Smooth muscle cell of the brain vasculature (primary cell): ENCODE results near the gene A1BG.
"Not testable (repeated sequence)": the region's sequence is repeated elsewhere in the genome, so short reads cannot be mapped to it uniquely, and the experiment has no call there.

Source experiments
- DNase-seq: peaks from one replicate; pipeline ENCODE4 v3.0.0-alpha.2; 2012; ENCODE audit warnings: low read depth, low spot score

A1BG gene

GRCh38 chr19:58357481-58358145, 4.3 kb upstream of the A1BG start:
- no peak for DNase-seq

DNA sequence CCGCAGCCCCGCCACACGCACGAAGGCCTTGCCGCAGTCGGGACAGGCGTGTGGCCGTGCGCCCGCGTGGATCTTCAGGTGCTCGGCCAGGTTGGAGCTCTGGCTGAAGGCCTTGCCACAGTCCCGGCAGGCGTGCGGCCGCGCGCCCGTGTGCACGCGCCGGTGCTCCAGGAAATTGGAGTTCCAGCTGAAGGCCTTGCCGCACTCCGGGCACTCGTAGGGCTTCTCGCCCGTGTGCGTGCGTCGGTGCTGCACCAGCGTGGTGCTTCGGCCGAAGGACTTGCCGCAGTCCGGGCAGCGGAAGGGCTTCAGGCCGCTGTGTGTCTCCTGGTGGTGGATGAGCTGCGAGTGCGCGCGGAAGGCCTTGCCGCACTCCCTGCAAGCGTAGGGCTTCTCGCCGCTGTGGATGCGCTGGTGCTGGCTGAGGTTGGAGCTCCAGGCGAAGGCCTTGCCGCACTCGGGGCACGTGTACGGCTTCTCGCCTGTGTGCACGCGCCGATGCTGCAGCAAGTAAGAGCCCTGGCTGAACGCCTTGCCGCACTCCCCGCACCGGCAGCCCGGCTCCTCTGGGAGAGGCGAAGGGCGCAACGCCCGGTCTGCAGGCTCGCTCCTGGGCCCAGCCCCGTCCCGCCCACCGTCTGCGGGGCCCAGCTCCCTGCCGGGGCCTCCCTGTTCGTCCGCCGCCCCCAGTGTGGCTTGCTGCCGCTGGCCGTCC, 3.6 kb upstream of the A1BG start:
- DNase-seq, result no peak

GRCh38 chr19:58355908-58356765, 2.8 kb upstream of the A1BG start:
- DNase-seq, result no peak

DNA sequence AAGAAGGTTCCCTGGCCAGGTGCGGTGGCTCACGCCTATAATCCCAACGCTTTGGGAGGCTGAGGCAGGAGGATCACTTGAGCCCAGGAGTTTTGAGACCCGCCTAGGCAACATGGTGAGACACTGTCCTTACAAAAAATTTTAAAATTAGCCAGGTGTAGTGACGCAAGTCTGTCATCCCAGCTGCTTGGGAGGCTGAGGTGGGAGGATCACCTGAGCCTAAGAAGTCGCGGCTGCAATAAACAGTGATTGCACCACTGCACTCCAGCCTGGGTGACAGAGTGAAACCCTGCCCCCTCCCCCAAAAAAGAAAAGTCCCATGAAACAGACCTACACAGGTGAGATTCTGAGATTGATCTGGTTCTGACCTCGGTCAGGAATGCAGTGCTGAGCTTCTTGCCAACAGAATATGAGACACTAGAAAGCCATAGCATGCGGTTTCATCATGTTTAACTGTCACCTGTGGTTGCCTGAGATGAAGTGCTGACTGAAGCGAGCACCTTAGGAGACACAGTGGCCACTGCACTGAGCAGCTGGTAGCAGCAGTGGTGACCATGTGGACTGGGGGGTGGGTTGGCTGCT, 2.0 kb upstream of the A1BG start:
- no peak for DNase-seq

GRCh38 chr19:58354478-58355030, 1.3 kb upstream of the A1BG start:
- DNase-seq, result no peak

- no peak for DNase-seq
Observed at GRCh38 chr19:58353717-58354477, 605 bp upstream of the A1BG start.

DNA sequence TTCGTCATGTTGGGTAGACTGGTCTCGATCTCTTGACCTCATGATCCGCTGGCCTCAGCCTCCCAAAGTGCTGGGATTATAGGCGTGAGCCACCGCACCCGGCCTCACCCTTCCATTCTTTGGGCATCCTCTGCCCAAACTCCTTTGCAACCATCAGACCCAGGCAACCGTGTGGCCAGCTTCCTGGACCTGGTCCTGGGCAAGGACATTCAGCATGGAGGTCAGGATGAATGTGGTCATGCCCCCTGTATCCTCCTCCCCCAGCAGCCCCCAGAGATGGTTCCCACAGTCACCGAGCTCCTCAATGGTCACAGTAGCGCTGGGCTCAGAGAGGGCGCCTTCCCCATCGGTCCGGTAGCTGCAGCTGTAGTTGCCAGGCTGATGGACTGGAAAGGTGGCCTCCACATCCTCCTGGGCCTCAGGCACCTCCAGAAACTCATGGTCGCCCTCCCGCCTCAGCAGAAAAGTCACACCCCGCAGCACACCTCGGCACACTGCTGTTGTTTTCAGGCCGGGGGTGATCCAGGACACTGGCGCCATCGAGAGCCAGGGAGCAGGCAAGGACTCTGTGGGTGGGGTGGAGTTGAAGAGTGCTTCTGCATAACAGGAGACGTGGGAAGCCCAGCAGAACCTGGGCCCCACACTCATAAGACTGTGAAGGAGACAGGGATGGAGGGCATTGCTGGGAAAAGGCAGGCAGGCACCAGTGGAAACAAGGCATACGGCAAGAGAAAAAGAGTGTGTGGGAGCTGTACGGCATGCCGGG, 1.1 kb downstream of the A1BG start:
- no peak for DNase-seq

DNA sequence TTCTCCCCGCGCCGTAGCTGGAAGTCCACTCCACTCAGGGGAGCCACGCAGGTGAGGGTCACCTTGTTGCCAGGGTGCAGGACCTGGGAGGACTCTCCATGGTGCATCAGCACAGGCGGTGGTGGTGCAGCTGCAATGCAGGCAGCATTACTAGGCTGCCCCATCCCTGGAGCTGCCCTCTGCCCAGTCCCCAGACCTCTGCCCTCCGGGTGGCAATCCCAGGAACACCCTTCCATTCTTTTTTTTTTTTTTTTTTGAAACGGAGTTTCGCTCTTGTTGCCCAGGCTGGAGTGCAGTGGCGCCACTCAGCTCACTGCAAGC, 1.8 kb downstream of the A1BG start:
- DNase-seq, result no peak

- no peak for DNase-seq
Observed at GRCh38 chr19:58350871-58351557, 2.3 kb downstream of the A1BG start.

DNA sequence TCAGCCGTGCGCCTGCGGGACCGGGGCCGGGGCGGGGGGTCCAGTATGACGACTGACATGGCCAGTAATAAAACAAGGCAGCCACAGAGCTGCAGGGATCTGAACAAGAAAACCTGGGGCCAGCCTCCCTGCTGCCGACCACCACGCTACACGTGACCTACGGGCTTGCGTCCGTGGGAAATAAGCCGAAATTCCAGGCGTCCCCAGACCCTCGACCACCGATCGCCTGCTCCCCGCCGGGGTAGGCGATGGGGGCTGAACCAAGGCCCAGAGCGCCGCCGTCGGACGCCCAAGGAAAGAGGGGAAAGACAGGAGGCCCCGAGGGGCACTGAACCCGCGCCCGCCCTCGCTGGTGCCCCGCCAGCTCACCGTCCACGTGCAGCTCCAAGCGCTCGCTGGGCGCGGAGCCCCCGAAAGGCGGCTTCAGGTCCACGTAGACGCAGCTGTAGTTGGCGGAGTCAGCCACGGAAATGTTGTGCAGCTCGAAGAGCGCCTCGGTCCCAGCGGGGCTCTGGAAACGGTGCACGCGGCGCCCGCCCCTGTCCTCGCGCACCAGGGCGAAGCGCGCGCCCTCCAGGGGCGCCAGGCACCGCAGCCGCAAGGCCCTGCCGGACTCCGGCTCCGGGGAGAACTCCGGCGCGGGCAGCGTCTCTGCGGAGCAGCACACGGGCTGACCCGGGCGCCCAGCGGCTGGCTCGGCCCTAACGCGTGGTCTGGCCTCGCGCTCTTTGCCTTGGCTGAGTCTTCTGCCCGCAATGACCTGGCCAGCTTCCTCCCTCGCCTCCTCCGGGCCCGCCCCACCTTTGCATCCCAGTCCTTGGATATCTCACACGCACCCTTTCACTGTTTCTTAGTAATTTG, 3.1 kb downstream of the A1BG start:
- no peak for DNase-seq

DNA sequence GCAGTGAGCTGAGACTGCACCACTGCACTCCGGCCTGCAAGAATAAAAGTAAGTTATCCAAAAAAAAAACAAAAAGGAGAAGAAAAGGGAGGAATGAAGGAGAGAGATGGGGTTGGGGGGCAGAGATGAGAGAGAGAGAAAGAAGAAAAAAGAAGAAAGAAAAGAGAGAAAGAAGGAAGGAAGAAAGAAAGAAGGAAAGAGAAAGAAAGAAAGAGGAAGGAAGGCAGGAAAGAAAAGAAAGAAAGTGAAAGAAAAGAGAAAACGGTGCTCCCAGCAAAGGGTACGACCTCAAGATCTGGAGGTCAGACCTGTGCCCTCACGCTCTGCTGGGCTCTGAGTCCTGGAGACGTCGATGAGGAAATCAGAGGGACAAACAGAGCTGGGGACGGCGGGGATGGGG, 3.7 kb downstream of the A1BG start:
- DNase-seq, result no peak

- DNase-seq, result not testable (repeated sequence)
Observed at GRCh38 chr19:58348080-58348479, 5.2 kb downstream of the A1BG start.

DNA sequence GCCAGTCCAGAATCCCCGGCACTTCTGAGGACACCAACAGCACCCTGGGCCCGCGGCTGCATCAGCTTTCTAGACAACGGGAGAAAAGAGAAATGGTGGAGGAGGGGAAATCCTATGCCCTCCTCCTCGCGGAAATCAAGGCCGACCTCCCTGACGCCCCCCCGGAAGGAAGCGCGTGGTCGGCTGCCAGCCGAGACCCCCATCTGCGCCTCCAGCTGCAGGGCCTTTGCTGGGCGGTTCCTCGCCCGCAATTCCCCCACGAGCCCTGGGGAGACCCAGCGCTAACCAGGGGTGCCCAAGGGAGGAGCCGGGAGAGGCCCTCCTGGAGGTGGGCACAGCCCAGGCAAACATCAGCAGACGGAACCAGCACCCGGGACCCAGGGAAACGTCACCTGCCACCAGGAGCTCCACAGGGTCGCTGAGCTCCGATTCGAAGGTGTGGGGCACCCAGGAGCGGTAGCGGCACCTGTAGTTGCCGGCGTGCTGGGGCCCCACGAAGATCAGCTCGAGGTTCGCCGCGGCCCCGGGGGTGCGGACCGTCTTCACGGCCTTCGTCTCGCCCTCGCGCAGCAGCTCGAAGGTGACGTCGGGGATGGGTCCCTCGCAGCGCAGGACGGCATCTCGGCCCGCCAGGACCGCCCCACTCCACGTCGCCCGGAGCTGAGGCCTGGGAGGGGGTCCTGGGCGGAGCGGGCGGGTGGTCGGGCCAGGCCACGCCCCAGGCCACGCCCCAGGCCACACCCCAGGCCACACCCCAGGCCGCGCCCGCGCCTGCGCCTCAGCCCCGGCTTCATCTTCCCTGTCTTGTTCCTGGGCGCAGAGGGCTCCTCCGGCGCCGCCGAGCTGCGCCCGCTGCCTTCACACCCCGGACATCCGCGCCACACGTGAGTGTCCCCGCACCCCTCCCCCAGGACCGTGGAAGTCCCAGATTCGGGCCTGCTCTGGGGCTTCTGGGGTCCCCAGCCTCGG, 6.0 kb downstream of the A1BG start:
- peak; percentile 32 for DNase-seq

DNA sequence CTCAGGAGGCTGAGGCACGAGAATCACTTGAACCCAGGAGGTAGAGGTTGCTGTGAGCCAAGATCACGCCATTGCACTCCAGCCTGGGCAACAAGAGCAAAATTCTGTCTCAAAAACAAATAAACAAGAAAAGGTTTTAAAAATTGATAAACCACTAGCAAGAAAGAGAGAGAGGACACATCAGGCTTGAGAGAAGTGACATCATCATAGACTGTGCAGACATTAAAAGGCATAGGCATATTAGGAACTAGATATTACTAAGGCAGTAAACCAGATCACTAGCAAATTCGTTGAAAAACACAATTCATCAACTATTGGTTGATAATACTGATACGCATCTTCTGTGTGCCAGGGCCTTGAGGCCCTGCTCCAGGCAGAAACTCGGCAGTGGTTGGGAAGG, 7.7 kb downstream of the A1BG start:
- no peak for DNase-seq

DNA sequence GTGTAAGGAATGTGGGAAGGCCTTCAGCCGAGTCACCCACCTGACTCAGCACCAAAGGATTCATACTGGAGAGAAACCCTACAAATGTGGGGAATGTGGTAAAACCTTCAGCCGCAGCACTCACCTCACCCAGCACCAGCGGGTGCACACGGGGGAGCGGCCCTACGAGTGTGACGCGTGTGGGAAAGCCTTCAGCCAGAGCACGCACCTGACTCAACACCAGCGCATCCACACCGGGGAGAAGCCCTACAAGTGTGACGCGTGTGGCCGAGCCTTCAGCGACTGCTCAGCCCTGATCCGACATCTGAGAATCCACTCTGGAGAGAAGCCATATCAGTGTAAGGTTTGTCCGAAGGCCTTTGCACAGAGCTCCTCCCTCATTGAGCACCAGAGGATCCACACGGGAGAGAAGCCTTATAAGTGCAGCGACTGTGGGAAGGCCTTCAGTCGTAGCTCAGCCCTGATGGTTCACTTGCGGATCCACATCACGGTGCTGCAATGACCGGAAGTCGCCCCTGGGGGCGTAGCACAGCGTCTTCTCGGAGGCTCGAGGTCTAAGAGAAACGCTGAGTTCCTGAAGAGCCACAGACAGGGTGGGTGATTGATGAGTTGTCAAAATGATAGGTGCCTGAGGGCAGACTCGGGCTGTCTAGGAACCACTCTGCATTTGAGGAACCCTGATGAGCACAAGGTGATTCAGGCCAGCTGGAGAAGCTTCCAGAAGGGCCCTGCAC, 14.3 kb downstream of the A1BG start:
- no peak for DNase-seq

DNA sequence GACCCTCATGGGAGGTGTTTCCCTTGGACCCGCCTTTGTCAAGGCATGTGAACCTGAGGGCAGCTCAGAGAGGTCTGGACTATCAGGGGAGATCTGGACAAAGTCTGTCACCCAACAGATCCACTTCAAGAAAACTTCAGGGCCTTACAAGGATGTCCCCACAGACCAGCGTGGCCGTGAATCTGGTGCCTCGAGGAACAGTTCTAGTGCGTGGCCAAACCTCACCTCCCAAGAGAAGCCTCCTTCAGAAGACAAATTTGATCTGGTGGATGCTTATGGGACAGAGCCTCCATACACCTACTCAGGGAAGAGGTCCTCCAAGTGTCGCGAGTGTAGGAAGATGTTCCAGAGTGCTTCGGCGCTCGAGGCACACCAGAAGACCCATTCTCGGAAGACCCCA, 15.0 kb downstream of the A1BG start:
- no peak for DNase-seq

DNA sequence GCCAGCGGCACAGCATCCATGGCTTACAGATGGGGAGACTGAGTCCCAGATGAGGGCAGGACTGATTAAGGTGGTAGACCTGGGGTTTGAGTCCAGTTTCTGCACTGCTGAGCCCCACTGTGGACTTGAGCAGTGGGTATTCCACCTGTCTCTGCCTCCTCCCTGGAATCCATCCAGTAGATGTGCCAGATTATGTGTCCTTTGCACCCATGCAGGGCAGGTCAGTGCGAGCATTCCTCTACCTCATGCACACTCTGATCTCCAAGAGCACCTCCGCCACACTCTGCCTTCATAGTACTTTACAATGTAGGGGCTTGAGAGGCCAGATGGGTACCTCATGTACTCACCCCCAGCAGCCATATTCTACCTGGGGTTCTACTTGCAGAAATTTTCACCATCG, 16.5 kb downstream of the A1BG start:
- DNase-seq, result no peak
